ENCODE results near the gene BPI. TPM values are rescaled to one million over a fixed set of nuclear protein-coding genes. Genes with fewer than 3 reads are reported as not detected.
"Not testable (repeated sequence)": the region's sequence is repeated elsewhere in the genome, so short reads cannot be mapped to it uniquely, and the experiment has no call there.

Gene BPI
- not detected in 2 replicates for total RNA-seq (2014; rRNA removed; shearing (Covaris generic))
- total RNA-seq (2022): not detected in 2 replicates
- not detected for Bru-seq, nascent RNA
- BruChase-seq, experiment 1, labeled RNA remaining after a 6-hour chase: not detected
- not detected for BruChase-seq, experiment 2, labeled RNA remaining after a 2-hour chase
- long read RNA-seq: 0 reads

GRCh38 chr20:38303908-38304379, at the start of gene BPI:
Gene BPI (plus strand): TSS chr20:38304156. CDS start chr20:38304224, 68 bp downstream.
- H3K4me2 ChIP-seq (ENCODE audit: low read length): no peak within 1 kb of the TSS
- intact Hi-C loops (cut with micrococcal nuclease; ENCODE audit: unreplicated experiment): no loop called here
- DNase-seq (ENCODE audit: low spot score): no peak
- no peaks in the 10 kb centered on the region for H3K36me3 ChIP-seq (ENCODE audit: insufficient read depth, low read length)
- no peak within 1 kb of the TSS for H3K4me3 ChIP-seq (ENCODE audit: low read depth, low read length, poor library complexity, severe bottlenecking)
- TF ChIP-seq EZH2phosphoT487 (IDR thresholded peaks at IDR 0.05; ENCODE audit: borderline replicate concordance, low read depth, low read length): no peak
- TF ChIP-seq CTCF (conservative IDR thresholded peaks at IDR 0.05; ENCODE audit: low read length): no peak
- ChIA-PET CTCF (ENCODE audit: unreplicated experiment) (no interaction called here), POLR2A (no interaction called here)
- no peaks in the 10 kb centered on the region for H4K20me1 ChIP-seq (ENCODE audit: insufficient read depth, low read length)
- H3K9me3 ChIP-seq (ENCODE audit: low read length): no peaks in the 10 kb centered on the region
- BruUV-seq (replicated peaks): no TSS peak
- no peaks in the 10 kb centered on the region for H3K79me2 ChIP-seq (ENCODE audit: insufficient read depth, low read depth, low read length)
- no peaks in the 10 kb centered on the region for H3K9me2 ChIP-seq (ENCODE audit: insufficient read depth, low read length)
- H2AFZ ChIP-seq (ENCODE audit: low read length): no peak within 1 kb of the TSS
- H3K4me1 ChIP-seq (ENCODE audit: insufficient read depth, low read length, poor library complexity, severe bottlenecking): no peaks in the 10 kb centered on the region
- H3K27ac ChIP-seq (ENCODE audit: low read depth, low read length, poor library complexity, severe bottlenecking): no peak within 1 kb of the TSS

GRCh38 chr20:38254621-38255020, 49.3 kb upstream of the BPI start:
- H3K9me2 ChIP-seq (ENCODE audit: insufficient read depth, low read length); CTCF ChIA-PET (ENCODE audit: unreplicated experiment); H3K9me3 ChIP-seq (ENCODE audit: low read length); H3K4me3 ChIP-seq (ENCODE audit: low read depth, low read length, poor library complexity, severe bottlenecking); H3K36me3 ChIP-seq (ENCODE audit: insufficient read depth, low read length); H3K79me2 ChIP-seq (ENCODE audit: insufficient read depth, low read depth, low read length); H2AFZ ChIP-seq (ENCODE audit: low read length); intact Hi-C loops (cut with micrococcal nuclease; ENCODE audit: unreplicated experiment); BruUV-seq (replicated peaks); H3K4me1 ChIP-seq (ENCODE audit: insufficient read depth, low read length, poor library complexity, severe bottlenecking); DNase-seq (ENCODE audit: low spot score); H3K27ac ChIP-seq (ENCODE audit: low read depth, low read length, poor library complexity, severe bottlenecking); H3K4me2 ChIP-seq (ENCODE audit: low read length); H4K20me1 ChIP-seq (ENCODE audit: insufficient read depth, low read length): not testable (repeated sequence)
- POLR2A ChIA-PET: interaction anchor here (0.6 to 0.7 kb wide), 3 partner anchors 357 to 1006 kb away, joined by 3 to 7 read pairs (median 4); no protein-coding TSS in a partner anchor

GRCh38 chr20:38255393-38255792, 48.6 kb upstream of the BPI start:
- no peak for DNase-seq (ENCODE audit: low spot score)
- BruUV-seq (replicated peaks): no TSS peak
- intact Hi-C loops (cut with micrococcal nuclease; ENCODE audit: unreplicated experiment): no loop called here

More at GRCh38 chr20:38255393-38255792, 48.6 kb upstream of the BPI start:
- no peak overlapping the region for H3K4me2 ChIP-seq (ENCODE audit: low read length)
- no peaks in the 10 kb centered on the region for H4K20me1 ChIP-seq (ENCODE audit: insufficient read depth, low read length)
- TF ChIP-seq EZH2phosphoT487 (IDR thresholded peaks at IDR 0.05; ENCODE audit: borderline replicate concordance, low read depth, low read length): no peak
- TF ChIP-seq CTCF (conservative IDR thresholded peaks at IDR 0.05; ENCODE audit: low read length): no peak
- no peak overlapping the region for H3K4me3 ChIP-seq (ENCODE audit: low read depth, low read length, poor library complexity, severe bottlenecking)
- ChIA-PET CTCF (ENCODE audit: unreplicated experiment) (no interaction called here), POLR2A (no interaction called here)
- no peaks in the 10 kb centered on the region for H3K79me2 ChIP-seq (ENCODE audit: insufficient read depth, low read depth, low read length)
- H2AFZ ChIP-seq (ENCODE audit: low read length): no peak overlapping the region
- H3K9me3 ChIP-seq (ENCODE audit: low read length): no peaks in the 10 kb centered on the region
- no peak overlapping the region for H3K27ac ChIP-seq (ENCODE audit: low read depth, low read length, poor library complexity, severe bottlenecking)
- H3K9me2 ChIP-seq (ENCODE audit: insufficient read depth, low read length): no peaks in the 10 kb centered on the region
- H3K36me3 ChIP-seq (ENCODE audit: insufficient read depth, low read length): no peaks in the 10 kb centered on the region
- no peaks in the 10 kb centered on the region for H3K4me1 ChIP-seq (ENCODE audit: insufficient read depth, low read length, poor library complexity, severe bottlenecking)

All from OCI-LY7 (cell line).